HG02938 (cell line): ENCODE data around the gene SOX18.

ENCODE experiments used
- ATAC-seq: cut with Tn5 transposase; IDR thresholded peaks from one replicate; pipeline ENCODE4 v1.9.1; 2021; ENCODE audit warnings: mild to moderate bottlenecking, moderate library complexity; ENCODE audit not compliant: unreplicated experiment

The SOX18 gene

GRCh38 chr20:64069209-64069613 is 19.8 kb upstream of the SOX18 start:
- no peak for ATAC-seq

- ATAC-seq: no peak
These were observed 19.2 kb upstream of the SOX18 start for GRCh38 chr20:64068386-64069208.

- no peak for ATAC-seq
These were observed 18.4 kb upstream of the SOX18 start for GRCh38 chr20:64067733-64068307.

GRCh38 chr20:64067005-64067632 is 17.7 kb upstream of the SOX18 start:
- ATAC-seq: no peak

- ATAC-seq: no peak
These were observed 16.5 kb upstream of the SOX18 start for GRCh38 chr20:64065974-64066343.

- ATAC-seq: no peak
These were observed 15.9 kb upstream of the SOX18 start for GRCh38 chr20:64065062-64065973.

GRCh38 chr20:64064145-64064698 is 14.8 kb upstream of the SOX18 start:
- no peak for ATAC-seq

- no peak for ATAC-seq
These were observed 14.1 kb upstream of the SOX18 start for GRCh38 chr20:64063389-64064144.

- ATAC-seq: peak; percentile 74
These were observed 13.4 kb upstream of the SOX18 start, which contains the start of gene TCEA2 for GRCh38 chr20:64062596-64063388. Gene TCEA2, plus strand, starts transcription at chr20:64063198. Its CDS starts 115 bp downstream, at chr20:64063313.

GRCh38 chr20:64062276-64062595 is 12.8 kb upstream of the SOX18 start:
- ATAC-seq: no peak

- no peak for ATAC-seq
These were observed 9.1 kb upstream of the SOX18 start for GRCh38 chr20:64058536-64058935.

- no peak for ATAC-seq
These were observed 8.4 kb upstream of the SOX18 start for GRCh38 chr20:64057628-64058498.

GRCh38 chr20:64056889-64057627 is 7.6 kb upstream of the SOX18 start:
- no peak for ATAC-seq

GRCh38 chr20:64056639-64056888 is 7.1 kb upstream of the SOX18 start:
- no peak for ATAC-seq

GRCh38 chr20:64055893-64056638 is 6.6 kb upstream of the SOX18 start:
- no peak for ATAC-seq

GRCh38 chr20:64055396-64055892 is 6.0 kb upstream of the SOX18 start:
- ATAC-seq: no peak
